ENCODE data around the gene LAMA3. TPM values are rescaled to one million over a fixed set of nuclear protein-coding genes. Genes with fewer than 3 reads are reported as not detected.

LAMA3 gene
- total RNA-seq, 1 donor from 2014 or later: 106 TPM

DNA sequence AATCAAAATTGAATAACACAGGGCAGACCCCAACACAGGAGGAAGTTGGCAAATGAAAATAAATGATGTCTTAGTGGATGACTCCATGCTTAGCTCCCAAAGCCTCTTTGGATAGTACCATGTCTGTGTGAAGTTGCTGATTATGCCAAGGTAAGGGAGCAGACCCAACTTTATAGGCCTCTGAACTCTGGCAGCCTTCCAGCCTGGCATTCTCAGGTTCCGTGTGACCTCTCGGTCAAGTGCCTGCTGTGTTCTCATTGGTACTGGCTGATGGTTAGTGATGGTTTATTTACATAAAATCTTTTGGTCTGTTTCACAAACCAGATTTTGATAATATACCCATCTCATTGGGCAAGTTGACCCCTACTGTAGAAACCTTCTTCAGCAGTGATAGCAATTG lies 213.1 kb downstream of the LAMA3 start:
- H3K36me3 ChIP-seq: peaks cover 0 to 62% of the 10 kb centered on the region in 2 donors
- TF ChIP-seq POLR2A (IDR thresholded peaks at IDR 0.05) (no peak), POLR2AphosphoS5 (IDR thresholded peaks at IDR 0.05; ENCODE audit: insufficient read depth in 1 of 2, low read depth in 1 of 2) (no peak)
- TF ChIP-seq, protein P1, sequence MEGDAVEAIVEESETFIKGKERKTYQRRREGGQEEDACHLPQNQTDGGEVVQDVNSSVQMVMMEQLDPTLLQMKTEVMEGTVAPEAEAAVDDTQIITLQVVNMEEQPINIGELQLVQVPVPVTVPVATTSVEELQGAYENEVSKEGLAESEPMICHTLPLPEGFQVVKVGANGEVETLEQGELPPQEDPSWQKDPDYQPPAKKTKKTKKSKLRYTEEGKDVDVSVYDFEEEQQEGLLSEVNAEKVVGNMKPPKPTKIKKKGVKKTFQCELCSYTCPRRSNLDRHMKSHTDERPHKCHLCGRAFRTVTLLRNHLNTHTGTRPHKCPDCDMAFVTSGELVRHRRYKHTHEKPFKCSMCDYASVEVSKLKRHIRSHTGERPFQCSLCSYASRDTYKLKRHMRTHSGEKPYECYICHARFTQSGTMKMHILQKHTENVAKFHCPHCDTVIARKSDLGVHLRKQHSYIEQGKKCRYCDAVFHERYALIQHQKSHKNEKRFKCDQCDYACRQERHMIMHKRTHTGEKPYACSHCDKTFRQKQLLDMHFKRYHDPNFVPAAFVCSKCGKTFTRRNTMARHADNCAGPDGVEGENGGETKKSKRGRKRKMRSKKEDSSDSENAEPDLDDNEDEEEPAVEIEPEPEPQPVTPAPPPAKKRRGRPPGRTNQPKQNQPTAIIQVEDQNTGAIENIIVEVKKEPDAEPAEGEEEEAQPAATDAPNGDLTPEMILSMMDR (IDR thresholded peaks at IDR 0.05): no peak

DNA sequence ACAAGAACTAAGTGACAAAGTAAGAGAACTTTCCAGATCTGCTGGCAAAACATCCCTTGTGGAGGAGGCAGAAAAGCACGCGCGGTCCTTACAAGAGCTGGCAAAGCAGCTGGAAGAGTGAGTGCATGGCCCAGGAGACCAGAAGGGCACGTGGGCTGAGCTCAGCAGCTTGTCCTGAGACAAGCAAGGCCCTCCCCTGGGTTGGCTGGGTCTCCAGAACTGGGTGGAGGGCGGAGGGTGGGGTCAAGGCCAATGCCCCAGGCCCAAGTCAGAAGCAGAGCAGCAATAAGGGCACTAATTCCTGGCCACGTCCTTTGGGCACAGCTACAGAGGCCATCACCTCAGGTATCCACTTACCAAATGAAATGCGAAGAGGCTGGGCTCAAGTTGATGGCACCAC lies 214.7 kb downstream of the LAMA3 start:
- H3K36me3 ChIP-seq: peaks cover 0 to 67% of the 10 kb centered on the region in 2 donors
- no peak overlapping the region for H3K4me3 ChIP-seq
- no peaks in the 10 kb centered on the region for H3K4me1 ChIP-seq
- H3K27me3 ChIP-seq: no peaks in the 10 kb centered on the region
- no peaks in the 10 kb centered on the region for H3K9me3 ChIP-seq
- no peak overlapping the region for H3K27ac ChIP-seq
- TF ChIP-seq, protein P1 (IDR thresholded peaks at IDR 0.05): no peak
- no peak for TF ChIP-seq POLR2AphosphoS5 (IDR thresholded peaks at IDR 0.05; ENCODE audit: insufficient read depth in 1 of 2, low read depth in 1 of 2)
- TF ChIP-seq POLR2A (IDR thresholded peaks at IDR 0.05): no peak
- peak in 1 of 2 donors; percentile 77 for DNase-seq (ENCODE audit: extremely low spot score in 2 of 2)
- intact Hi-C loops (cut with DNase I): no loop called here

More for the DNA sequence above, 213.1 kb downstream of the LAMA3 start:
- H3K4me3 ChIP-seq: no peak overlapping the region
- intact Hi-C loops (cut with DNase I): no loop called here
- H3K27me3 ChIP-seq: no peaks in the 10 kb centered on the region
- DNase-seq (ENCODE audit: extremely low spot score in 2 of 2): peak in 1 of 2 donors; percentile 56
- H3K9me3 ChIP-seq: no peaks in the 10 kb centered on the region
- H3K4me1 ChIP-seq: no peaks in the 10 kb centered on the region
- no peak overlapping the region for H3K27ac ChIP-seq

DNA sequence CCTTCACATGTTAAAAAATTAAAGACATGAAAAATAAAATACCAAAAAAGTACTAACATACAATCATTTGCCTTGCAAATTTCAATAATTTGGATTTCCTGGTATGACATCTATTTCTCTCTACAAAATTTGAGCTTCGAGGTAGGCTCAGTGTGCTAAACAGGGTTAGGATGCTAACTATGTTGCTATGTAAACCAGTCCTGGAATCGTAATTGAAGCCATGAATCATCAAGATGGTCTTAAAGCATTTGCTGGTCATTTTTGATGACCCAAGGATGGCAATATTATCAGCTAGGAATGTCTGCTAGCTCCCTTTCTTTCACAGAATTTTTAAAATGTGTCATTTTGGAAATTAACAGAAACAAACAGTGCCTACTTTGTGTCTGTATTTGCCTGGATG lies 217.4 kb downstream of the LAMA3 start:
- TF ChIP-seq POLR2A (IDR thresholded peaks at IDR 0.05) (no peak), POLR2AphosphoS5 (IDR thresholded peaks at IDR 0.05; ENCODE audit: insufficient read depth in 1 of 2, low read depth in 1 of 2) (no peak)
- TF ChIP-seq, protein P1 (IDR thresholded peaks at IDR 0.05): no peak
- intact Hi-C loops (cut with DNase I): no loop called here

DNA sequence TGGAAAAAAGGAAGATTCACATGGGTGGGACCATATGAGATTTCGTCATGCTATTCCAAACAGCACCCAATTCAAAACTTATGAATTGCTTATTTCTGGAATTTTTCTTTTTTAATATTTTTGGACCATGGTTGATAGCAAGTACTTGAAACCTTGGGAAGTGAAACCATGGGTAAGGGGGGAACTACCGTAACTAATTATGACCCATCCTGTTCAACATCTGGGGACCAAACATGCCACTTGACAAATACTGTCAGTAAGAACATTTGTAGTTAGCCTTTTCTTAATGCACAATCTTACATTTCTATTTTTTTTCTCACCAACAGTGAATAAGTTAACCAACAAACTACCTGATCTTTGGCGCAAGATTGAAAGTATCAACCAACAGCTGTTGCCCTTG lies 219.6 kb downstream of the LAMA3 start:
- DNase-seq (ENCODE audit: extremely low spot score in 2 of 2): no peak
- no peaks in the 10 kb centered on the region for H3K4me1 ChIP-seq
- H3K9me3 ChIP-seq: no peaks in the 10 kb centered on the region
- intact Hi-C loops (cut with DNase I): no loop called here
- no peaks in the 10 kb centered on the region for H3K27me3 ChIP-seq
- no peak overlapping the region for H3K27ac ChIP-seq
- H3K36me3 ChIP-seq: peaks cover 0 to 63% of the 10 kb centered on the region in 2 donors
- TF ChIP-seq POLR2A (IDR thresholded peaks at IDR 0.05): no peak
- TF ChIP-seq POLR2AphosphoS5 (IDR thresholded peaks at IDR 0.05; ENCODE audit: insufficient read depth in 1 of 2, low read depth in 1 of 2): no peak
- TF ChIP-seq, protein P1 (IDR thresholded peaks at IDR 0.05): no peak
- no peak overlapping the region for H3K4me3 ChIP-seq

More for the DNA sequence above, 217.4 kb downstream of the LAMA3 start:
- no peak overlapping the region for H3K4me3 ChIP-seq
- H3K4me1 ChIP-seq: no peaks in the 10 kb centered on the region
- peaks cover 0 to 64% of the 10 kb centered on the region in 2 donors for H3K36me3 ChIP-seq
- no peak for DNase-seq (ENCODE audit: extremely low spot score in 2 of 2)
- H3K9me3 ChIP-seq: no peaks in the 10 kb centered on the region
- no peaks in the 10 kb centered on the region for H3K27me3 ChIP-seq
- H3K27ac ChIP-seq: no peak overlapping the region

DNA sequence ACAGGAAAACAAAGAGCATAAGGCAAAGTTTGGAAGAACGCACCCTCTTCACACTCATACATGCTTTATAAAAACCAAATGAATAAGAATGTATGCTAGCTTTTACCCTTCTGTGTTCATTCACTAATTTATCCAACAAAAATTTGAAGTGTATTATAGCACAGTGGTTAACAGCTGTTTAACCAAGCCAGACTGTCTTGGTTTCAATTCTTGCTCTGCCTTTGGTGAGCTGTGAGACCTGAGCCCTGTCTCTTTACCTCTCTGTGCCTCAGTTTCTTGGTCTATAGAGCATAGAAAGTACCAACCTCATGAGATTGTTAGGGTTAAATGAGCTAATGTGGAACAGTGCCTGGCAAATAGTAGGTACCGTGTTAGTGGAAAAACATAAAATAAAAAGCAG lies 220.8 kb downstream of the LAMA3 start:
- no peak for TF ChIP-seq POLR2A (IDR thresholded peaks at IDR 0.05)
- TF ChIP-seq, protein P1 (IDR thresholded peaks at IDR 0.05): no peak
- TF ChIP-seq POLR2AphosphoS5 (IDR thresholded peaks at IDR 0.05; ENCODE audit: insufficient read depth in 1 of 2, low read depth in 1 of 2): no peak
- Histone ChIP-seq H3K27ac (no peak overlapping the region), H3K9me3 (no peaks in the 10 kb centered on the region), H3K27me3 (no peaks in the 10 kb centered on the region), H3K36me3 (peaks cover 0 to 64% of the 10 kb centered on the region in 2 donors), H3K4me1 (no peaks in the 10 kb centered on the region), H3K4me3 (no peak overlapping the region)
- no peak for DNase-seq (ENCODE audit: extremely low spot score in 2 of 2)
- intact Hi-C loops (cut with DNase I): no loop called here
